C1 segment of cervical spinal cord (tissue), 14 donors: ENCODE data around the gene TEX261.

Experiments used
- DNase-seq, 14 donors: peaks; one replicate each; lab custom pipeline; 2025; lab: John Stamatoyannopoulos, UW

Gene TEX261

DNA sequence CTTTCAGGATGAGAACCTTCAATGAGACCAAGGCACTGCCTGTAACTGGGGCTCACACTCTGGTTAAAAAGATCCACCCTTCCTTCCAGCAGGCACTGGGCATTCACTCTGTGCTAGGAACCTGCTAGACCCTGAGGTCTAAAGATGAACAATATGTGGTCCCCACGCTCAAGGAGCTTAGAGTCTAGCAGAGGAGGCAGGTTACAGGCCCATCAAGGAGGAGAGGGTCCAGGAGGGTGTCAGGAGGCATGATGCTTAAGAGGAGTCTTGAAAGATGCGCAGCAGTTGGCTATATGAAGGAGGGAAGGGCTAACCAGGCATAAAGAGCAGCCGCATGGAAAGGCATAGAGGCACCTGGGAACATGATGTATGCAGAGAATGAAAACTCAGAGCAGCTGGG is 11.7 kb downstream of the TEX261 start:
- no peak for DNase-seq

DNA sequence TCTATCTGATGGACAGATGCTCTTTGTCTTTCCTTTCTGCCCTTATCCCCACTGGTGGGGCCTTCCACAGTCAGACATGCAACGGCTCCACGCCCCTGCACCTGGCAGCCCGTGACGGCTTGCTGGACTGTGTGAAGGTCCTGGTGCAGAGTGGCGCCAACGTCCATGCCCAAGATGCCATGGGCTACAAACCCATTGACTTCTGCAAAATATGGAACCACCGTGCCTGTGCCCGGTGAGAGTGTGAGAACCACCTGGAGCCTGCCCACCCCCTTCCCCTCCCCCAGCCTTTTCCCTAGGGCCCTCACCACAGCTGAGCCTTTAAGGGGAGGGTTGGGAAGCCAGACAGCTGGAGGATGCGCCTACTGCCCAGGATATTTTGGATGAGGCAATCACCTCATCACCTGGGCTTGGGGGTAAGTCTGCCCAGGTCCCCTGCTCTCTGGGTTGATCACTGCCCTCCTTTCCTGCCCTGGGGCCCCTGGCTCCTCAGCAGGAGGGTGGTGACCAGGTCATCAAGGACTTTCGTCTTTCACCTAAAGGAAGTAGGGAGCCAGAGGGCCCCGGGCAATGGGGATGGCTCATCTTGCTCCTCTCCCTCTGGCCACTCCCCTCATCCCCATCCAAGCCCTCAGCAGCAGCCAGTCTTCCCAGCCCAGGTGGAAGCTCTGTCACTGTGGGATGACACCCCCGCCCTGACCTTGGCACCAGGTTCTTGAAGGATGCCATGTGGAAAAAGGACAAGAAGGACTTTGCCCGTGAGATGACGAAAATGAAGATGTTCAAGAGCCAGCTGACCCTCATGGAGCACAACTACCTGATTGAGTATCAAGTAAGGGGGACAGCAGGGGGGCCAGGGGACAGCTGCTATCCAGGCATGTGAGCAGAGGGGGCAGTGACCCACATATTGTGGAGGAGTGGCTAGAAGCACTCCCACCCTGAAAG is 12.5 kb downstream of the TEX261 start:
- DNase-seq = no peak

DNA sequence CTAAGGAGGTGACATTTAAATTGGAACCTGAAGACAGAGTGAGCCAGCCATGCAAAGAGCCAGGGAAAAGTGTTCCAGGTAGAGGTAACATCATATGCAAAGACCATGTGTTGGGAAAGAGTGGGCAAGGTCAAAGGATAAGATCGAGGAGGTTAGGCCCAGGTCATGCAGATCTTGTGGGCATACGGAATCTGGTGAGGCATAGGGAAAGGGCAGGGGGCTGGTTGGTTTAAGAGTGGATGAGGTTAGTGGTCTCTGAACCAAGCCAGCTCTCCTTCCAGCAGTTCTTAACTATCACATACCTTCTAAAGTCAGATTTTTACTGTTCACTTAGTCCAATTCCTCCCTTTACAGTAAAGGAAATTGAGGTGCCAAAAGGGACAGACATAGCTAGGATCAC is 13.3 kb downstream of the TEX261 start:
- no peak for DNase-seq

DNA sequence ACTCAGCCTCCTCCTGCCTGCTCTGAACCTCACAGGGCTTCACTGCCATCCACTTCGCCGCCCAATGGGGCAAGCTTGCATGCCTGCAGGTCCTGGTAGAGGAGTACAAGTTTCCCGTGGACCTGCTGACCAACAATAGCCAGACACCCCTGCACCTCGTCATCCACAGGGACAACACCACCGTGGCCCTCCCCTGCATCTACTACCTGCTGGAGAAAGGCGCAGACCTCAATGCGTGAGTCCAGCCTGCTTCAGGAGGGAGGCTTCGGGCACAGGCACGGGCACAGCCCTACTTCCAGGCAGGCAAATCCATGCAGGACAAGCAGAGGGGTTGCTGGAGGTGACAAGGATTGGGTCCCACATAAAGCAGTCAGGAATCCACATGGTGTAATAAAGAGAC is 15.0 kb downstream of the TEX261 start:
- no peak for DNase-seq

DNA sequence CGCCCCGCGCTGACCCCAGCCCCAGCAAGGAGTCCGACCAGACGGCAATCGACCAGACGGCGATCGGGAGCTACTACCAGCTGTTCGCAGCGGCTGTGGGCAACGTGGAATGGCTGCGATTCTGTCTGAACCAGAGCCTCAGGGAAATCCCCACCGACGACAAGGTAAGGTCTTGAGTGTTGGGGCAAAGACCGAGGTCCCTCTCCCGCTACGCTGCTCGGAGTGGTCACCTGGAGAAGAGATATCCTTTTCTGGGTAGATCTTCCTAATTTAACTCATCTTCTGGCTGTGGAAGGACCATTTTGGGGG is 15.5 kb downstream of the TEX261 start:
- no peak for DNase-seq

DNA sequence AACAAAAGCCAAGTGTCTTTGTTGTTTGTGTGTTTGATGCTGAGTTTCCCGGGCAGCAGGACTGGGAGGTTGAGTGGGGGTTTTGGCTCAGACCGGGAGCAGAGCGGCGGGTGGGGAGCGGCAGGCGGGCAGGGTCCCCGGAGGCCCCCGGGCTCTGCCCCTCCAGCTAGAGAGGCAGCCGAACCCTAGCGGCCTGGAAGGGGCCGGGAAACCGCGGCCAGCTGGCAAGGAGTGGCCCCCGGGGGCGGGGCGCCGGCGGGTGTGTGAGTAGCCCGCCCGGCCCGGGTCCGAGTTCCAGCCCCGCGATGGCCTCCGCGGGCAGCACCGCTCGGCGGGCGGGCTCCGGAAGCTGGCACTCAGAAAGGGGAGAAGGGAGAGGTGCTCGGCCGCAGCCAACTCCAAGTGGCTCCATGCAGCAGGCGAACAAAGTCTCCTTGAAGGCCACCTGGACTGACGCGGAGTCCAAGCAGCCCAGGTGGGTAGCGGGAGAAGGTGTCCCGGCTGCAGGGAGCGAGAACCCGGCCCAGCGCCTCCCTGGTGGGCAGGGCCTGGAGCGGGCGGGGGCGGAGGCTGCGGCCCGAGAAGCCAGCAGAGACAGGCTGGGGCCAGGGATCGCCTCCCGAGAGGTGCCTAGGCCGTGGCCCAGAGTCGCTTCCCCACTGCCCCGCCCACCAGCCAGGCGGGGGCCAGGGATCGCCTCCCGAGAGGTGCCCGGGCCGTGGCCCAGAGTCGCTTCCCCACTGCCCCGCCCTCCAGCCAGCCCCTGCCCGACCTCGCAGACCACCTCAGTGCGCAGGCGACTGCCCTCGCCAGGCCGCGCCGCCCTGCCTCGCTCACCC is 16.1 kb downstream of the TEX261 start, which contains the start of gene ANKRD53:
Gene ANKRD53 (plus strand): TSS at position 290 of the 839 bp plus-strand sequence. CDS start 16 bp downstream, at position 306.
- peak in 2 of 14 donors; percentile 48 to 61 for DNase-seq

DNA sequence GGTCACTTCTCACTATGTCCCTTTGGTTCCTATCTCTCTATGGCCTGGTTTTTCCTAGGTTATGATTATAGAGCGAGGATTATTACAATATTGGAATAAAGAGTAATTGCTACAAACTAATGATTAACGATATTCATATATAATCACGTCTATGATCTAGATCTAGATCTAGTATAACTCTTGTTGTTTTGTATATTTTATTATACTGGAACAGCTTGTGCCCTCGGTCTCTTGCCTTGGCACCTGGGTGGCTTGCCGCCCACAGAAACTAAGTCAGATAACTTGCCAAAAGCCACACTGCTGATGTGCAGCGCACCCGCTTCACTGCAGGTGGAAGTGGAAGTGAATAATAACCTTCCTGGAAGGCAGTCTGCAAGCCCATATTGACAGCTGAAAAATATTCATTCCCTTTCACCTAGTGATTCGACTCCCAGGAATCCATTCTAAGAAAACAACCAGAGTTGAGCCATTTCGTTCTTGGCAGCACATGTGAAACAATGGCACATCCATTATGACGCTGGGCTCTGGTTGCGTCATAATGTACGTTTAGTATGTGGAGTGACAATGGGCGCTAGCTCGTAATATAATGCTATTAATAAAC is 17.0 kb downstream of the TEX261 start:
- peak in 1 of 14 donors; percentile 45 for DNase-seq

DNA sequence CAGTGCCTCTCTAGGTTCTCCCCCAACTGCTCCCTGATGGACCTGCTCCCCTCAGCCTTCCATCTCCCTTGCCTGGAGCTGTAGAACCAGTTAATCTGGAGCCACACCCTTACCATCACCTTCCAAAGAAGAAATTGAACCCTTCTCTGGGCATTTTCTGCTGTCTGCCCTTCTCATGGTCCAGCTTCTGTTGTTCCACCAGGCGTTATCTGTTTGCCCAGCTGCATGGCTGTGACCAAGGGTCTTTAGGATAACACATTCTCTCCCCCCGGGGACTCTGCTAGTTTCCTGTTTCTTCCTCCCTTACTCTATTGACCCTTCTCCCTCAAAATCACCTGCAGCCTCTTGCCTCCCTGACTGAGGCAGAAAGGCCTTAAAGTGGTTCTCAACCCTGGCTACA is 19.4 kb downstream of the TEX261 start:
- no peak for DNase-seq

DNA sequence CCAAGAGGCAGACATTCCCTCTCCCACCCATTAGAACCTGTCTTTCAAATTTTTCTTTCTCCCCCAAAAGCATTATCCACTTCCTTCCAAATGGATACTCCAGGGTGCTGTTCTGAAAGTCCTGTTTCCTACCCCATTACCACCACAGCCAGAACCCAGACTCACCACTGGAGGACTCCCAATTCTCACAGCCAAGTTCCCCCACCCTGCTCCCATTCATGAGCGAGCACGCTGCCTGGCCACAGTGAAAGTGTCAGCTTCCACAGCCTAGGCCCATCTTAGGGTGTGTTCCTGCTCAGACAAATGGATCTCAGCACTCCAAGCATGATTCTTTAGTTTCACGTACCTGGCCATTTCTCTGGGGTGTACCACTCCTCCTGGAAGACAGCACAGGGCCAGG is 20.1 kb downstream of the TEX261 start:
- no peak for DNase-seq

DNA sequence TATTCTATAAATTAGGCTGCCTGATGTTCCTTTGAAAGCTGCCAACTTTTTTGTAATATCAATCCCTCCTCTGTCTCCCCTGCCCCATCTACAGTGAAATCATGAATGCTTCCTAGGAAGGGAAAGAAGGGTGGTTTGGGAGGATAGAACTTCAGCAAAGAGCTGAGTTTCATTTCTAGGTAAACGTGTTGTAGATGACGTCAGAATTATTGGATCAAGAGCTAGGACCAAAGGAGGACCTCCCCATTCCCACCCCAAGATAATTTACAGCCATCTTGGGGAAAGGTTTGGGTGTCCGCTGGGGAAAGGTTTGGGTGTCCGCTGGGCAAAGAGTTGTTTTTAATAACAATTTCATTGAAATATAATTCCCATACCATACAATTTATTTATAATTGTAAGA is 27.5 kb downstream of the TEX261 start:
- no peak for DNase-seq

DNA sequence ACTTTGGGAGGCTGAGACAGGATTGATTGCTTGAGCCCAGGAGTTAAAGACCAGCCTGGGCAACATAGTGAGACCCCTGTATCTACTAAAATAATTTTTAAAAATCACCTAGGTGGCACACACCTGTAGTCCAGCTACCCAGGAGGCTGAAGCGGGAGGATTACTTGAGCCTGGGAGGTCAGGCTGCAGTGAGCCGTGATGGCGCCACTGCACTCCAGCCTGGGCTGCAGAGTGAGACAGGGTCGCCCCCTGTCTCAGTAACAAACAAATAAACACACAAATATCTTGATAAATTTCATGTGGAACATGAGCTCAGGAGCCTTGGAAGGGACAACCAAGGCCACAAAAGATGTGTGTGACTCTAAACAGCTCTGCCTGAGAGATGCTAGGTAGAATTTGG is 28.0 kb downstream of the TEX261 start:
- no peak for DNase-seq

DNA sequence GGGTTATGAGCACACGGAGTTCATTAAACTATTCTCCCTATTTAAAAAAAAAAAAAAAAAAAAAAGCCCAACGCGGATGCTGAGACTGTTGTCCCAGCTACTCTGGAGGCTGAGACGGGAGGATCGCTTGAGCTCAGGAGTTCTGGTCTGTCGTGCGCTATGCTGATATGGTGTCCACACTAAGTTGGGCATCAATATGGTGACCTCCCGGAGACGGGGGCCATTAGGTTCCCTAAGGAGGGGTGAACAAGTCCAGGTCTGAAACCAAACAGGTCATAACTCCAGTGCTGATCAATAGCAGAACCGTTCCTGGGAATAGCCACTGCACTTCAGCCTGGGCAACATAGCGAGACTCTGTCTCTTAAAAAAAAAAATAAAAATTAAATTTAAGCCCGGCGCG is 29.2 kb downstream of the TEX261 start:
- DNase-seq = no peak

DNA sequence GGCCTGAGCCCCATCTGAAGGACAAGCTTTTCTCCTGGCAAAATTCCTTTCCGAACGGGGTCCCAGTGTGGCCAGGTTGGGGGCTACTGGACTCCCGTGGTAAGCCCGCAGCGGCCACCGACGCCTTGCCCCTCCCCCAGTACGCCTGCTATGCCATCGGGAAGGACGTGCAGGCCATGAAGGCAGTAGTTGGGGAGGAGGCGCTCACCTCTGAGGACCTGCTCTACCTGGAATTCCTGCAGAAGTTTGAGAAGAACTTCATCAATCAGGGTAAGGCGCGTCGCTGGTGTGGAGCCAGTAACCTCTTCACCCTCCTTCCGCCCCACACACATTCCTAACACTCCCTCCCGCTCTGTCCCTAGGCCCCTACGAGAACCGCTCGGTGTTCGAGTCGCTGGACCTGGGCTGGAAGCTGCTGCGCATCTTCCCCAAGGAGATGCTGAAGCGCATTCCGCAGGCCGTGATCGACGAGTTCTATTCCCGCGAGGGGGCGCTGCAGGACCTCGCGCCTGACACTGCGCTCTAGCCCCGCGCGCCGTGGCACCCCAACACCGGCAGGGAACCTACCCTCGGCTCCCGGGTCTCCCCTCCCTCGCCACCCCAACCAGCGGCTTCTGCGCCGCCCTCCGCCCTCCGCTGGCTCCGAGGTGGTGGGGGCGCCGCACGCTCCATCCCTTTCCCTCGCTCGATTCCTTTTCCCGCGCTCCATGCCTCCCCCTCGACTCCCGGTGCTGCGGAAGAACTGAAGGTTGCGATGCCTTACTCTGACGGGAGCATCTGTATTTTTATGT is 29.9 kb downstream of the TEX261 start:
- peak in 8 of 14 donors; percentile 13 to 53 (median 40) for DNase-seq

DNA sequence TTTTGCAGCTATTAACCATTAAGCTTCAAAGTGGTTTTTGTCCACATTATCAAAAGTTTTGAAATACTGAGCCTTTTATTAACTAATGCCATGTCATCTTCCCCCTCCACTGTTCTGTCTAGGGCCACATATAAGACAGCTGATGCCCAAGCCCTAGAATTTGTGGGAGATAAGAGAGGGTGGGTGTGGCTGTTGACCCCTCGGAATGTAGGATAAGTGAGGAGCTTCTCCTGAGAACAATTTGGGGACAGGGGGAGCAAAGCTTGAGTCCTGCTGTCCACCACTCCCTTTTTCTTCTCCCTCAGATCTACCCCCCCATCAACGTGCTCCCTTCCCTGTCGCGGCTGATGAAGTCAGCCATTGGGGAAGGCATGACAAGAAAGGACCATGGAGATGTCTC is 30.5 kb downstream of the TEX261 start:
- no peak for DNase-seq

DNA sequence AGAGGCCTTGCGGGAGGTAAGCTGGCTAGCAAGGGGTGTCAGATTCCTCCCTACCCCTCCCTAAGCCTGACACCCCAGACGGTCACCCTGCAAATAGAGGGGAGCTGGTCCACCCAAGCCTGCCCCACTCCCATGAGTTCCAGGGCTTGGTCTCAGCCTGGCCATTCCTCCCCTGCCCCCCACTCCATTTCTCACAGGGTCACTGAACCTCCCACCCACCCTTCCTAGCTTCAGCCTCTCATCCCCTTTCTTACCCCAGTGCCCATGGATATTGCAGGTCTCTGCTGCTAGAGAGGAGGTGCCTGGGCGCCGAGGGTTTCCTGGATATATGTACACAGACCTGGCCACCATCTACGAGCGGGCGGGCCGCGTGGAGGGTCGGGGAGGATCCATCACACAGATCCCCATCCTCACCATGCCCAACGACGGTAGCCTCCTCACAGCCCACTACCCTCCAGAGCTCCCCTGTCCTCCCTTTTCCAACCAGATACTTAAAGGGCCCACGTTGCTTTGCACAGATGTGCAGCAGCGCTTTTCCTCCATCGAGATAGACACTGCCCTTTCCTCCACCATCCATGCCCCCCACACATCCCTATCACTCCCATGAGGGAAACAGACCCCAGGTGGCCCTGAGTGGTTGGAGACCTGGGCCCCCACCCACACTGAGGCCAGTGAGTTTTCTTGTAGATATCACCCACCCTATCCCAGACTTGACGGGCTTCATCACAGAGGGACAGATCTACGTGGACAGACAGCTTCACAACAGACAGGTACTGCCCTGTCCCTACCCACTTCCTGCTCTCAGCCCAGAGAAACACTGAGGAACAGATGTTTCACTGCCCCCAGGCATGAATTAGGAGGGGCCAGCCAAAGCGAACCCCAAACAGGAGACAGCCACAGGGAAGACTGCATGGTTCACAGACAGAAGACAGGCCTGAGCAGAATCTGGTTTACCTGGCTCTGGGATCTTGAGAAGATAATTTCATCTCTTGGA is 31.5 kb downstream of the TEX261 start:
- no peak for DNase-seq

DNA sequence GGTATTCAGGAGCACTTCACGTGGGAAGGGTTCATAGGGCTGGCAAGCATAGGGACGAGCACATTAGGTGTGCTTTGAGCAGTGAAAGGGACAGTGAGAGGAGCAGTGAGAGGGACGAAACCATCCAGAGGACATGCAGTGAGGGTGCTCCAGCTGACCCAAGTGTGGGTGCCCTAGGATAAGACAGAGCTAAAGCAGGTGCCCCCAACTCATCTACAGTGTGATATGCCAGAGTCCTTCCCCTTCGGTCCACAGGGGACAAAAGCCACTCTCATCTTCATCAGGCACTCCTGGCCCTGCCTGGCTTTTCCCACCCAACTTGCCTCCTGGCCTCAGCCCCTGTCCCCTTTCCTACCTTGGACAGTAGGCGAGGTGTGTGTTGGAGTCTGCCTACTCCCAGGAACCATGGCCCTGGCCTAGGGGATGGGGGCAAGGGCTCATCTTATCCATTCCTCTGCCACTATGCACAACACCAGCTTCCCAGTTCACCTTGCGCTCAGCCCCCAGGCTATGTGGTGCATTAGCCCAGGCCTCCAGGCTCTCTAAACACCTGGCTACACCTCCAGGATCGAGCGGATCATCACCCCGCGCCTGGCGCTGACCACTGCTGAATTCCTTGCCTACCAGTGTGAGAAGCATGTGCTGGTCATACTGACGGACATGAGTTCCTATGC is 32.3 kb downstream of the TEX261 start:
- no peak for DNase-seq

DNA sequence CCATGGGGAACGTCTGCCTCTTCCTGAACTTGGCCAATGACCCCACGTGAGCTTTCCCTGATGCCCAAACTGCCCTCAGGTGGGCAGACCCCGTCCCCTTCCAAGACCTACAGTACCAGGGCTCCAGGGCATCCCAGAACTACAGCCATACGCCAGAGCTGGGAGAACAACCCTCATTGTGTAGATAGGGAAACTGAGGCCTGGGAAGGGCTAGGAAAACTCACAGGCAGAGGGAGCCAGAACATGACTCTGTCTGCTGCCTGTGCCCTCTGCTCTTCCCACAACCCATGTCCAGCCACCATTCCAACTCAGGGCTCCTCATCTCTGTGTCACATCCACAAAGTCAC is 33.1 kb downstream of the TEX261 start:
- DNase-seq = no peak

DNA sequence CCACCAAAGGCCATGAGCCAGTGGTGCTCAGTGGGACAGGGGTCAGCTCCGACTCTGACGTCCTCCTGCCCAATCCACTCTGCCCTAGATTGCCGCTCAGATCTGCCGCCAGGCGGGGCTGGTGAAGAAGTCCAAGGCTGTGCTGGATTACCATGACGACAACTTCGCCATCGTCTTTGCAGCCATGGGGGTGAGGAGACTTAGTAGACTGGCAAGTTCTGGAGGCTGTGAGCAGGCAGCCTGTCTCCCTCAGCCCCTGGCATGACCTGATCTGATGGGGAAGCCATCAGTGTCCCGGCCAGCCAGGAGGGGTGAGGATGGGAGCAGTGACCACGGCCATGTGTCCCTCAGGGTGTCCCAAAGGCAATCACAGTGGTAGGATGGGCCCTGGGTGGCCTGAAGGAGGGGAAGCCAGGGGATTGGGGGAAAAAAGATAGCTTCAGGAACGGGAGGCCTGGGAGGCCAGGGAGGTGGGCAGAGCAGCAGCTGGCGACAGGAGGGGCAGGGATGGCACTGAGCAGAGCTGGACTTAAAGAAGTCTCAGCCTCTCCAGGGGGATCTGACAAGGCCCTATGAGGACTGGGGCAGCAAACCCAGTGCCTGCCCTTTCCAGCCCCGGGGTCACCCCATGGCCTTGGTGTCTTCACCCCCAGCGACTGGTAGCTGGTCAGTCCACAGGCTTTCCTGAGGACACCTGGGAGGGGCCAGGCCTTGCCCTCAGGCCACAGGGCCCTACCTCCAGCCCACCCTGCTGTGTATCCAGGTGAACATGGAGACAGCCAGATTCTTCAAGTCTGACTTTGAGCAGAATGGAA is 33.6 kb downstream of the TEX261 start:
- no peak for DNase-seq
